DMS114 treated with DMSO at 0.1 percent for 48 hours (cell line): ENCODE measurements around the gene BICRA.
"Not testable (repeated sequence)": the region's sequence is repeated elsewhere in the genome, so short reads cannot be mapped to it uniquely, and the experiment has no call there.

ENCODE experiments used
- DNase-seq: peaks from one replicate; lab custom pipeline; 2025; ENCODE audit not compliant: unreplicated experiment; lab: John Stamatoyannopoulos, UW

BICRA gene

DNA sequence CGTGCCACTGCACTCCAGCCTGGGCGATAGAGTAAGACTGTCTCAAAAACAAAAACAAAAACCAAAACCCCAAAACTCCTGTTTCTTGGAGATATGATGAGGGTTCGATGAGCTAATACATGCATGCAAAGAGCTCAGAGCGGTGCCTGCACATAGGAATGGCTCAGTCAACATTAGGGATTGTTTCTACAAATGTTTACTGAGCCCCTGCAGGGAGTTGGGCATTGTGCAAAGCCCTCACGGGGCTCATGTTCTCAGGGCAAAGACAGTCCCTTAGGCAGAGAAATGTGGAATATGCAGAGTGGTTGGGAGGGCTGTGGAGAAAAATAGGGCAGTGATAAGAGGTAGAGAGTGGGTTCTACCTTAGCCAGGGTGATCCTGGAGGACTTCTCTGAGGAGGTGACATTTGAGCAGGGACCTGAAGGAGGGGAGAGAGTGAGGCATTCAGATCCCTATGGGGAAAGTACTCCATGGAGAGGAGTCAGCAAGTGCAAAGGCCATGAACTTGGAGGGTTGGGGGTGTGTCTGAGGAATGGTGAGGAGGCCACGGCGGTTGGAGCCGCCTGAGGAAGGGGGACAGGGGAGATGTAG is 102.8 kb downstream of the BICRA start:
- no peak for DNase-seq

DNA sequence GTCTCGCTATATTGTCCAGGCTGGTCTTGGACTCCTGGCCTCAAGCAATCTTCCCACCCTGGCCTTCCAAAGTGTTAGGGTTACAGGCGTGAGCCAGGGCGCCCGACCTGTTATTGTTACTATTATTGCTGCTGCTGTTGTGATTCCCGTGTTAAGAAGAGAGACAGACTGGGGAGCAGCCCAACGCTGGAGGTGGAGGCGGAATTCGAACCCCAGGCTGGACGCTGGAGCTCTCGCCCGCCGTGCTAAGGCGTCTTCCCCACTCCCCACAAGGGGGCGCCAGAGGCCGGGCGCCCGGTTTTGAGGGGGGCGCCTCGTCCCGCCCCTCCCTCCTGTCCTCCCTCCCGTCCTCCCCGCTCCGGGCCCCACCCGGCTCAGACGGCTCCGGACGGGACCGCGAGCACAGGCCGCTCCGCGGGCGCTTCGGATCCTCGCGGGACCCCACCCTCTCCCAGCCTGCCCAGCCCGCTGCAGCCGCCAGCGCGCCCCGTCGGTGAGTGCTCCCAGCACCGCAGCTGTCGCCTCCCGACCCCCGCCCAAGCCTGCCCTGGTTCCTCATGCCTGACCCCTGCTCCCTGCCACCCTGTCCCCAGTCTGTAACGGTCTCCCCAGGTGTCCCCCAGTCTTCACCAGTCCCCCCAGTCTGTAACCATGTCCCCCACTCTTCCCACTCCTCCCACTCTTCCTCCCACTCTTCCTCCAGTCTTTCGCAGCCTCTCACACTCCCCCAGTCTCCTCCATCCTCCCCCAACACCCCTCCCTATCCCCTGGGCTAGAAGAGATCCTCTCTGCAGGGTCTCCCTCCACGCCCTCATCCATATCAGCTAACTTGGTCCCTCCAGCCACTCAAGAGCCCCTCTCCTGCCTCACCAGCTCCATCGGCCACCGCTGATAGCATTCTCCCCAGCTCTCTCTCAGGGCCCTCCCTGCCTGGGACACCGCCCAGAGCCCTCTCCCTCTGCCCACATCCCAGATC is 104.4 kb downstream of the BICRA start, which contains the start of gene EHD2:
EHD2 (plus strand) TSS at position 377 of the 976 bp plus-strand sequence. CDS start 3,191 bp downstream, outside the sequence.
- DNase-seq = peak; percentile 20

DNA sequence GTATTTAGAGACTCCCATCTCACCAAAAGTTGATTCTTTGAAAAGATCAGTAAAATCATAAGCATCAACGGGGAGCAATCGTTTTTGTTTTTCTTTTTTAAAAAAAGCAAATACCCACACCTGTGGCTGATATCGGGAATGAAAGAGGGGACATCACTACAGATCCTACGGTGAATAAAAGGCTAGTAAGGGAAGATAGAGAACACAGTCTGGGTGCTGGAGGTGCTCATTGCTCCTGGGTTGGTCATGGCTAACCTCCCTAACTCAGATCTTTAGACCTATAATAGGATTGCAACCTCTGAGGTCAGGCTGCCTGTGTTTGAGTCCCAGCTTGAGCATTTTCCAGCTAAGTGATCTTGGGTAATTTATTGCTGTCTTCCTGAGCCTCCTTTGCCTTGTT is 105.4 kb downstream of the BICRA start:
- DNase-seq = no peak

DNA sequence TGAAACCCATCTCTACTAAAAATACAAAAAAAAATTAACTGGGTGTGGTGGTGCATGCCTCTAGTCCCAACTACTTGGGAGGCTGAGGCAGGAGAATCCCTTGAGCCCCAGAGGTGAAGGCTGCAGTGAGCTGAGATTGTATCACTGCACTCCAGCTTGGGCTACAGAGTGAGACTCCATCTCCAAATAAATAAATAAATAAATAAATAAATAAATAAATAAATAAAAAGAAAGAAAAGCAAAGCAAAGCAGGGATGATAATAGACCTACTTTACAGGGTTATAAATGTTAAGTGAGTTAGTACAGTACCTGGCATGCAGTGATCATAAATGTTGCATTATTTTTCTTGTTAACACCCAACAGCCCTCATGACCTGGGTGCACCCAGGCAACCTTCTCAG is 105.9 kb downstream of the BICRA start:
- not testable (repeated sequence) for DNase-seq

DNA sequence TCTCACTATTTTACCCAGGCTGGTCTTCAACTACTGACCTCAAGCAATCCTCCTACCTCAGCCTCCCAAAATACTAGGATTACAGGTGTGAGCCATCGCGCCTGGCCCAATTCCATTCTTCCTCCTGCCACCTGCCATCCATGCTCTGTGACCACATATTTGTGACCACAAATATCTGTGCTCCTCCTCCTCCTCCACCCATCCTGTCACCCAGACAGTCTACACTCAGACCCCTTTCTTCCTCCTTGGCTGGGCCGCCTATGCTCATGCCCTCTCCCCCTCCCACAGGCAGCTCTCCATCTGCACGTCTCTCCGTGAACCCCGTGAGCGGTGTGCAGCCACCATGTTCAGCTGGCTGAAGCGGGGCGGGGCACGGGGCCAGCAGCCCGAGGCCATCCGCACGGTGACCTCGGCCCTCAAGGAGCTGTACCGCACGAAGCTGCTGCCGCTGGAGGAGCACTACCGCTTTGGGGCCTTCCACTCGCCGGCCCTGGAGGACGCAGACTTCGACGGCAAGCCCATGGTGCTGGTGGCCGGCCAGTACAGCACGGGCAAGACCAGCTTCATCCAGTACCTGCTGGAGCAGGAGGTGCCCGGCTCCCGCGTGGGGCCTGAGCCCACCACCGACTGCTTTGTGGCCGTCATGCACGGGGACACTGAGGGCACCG is 107.5 kb downstream of the BICRA start:
- no peak for DNase-seq

DNA sequence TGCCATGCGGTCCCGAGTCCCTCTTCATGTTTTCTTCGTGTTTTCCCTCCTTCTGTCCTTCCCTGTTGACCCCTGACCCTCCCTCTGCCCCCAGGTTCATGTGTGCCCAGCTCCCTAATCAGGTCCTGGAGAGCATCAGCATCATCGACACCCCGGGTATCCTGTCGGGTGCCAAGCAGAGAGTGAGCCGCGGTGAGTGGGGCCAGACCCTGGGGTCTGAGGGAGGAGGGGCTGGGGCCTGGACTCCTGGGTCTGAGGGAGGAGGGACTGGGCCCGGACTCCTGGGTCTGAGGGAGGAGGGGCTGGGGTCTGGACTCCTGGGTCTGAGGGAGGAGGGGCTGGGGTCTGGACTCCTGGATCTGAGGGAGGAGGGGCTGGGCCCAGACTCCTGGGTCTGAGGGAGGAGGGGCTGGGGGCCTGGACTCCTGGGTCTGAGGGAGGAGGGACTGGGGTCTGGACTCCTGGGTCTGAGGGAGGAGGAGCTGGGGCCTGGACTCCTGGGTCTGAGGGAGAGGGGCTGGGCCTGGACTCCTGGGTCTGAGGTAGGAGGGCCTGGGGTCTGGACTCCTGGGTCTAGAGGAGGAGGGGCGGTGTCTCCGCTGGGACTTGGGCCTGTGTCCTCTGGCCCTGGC is 109.6 kb downstream of the BICRA start:
- not testable (repeated sequence) for DNase-seq

DNA sequence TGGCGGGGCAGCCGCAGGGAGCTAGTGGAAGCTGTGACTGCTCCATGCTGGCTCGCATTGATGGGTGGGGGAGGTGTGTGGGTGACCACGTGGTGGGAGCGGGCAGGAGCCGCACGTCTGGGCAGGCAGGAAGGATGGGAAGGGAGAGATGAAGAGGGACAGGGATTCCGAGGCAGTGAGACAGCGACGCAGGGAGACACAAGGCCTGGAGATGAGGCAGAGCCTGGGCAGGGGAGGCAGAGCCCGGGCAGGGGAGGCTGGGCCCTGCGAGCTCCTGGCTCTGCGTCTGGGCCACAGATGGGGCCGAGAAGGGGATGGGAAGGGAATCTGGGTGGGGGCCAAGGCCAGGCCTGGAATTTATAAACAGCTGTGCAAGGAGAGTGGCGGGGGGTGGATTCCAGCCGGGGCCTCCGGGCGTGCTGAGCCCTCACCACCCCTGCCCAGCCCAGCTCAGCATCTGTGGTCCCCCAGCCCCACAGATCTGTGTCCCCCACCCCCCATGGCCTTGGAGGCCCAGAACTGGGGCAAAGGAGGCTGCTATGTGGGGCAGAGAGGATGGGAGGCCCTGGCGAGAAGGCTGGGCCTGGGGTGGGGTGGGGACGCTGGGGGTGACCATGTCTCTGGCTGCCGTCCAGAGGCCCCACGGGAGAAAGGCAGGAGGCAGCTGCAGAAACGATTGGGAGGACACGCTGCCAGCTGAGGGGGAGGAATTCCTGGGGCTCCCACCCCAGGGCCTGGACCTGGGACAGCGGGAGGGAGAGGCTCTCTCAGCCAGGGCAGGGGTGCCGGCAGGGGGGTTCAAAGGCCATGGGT is 110.3 kb downstream of the BICRA start:
- no peak for DNase-seq

DNA sequence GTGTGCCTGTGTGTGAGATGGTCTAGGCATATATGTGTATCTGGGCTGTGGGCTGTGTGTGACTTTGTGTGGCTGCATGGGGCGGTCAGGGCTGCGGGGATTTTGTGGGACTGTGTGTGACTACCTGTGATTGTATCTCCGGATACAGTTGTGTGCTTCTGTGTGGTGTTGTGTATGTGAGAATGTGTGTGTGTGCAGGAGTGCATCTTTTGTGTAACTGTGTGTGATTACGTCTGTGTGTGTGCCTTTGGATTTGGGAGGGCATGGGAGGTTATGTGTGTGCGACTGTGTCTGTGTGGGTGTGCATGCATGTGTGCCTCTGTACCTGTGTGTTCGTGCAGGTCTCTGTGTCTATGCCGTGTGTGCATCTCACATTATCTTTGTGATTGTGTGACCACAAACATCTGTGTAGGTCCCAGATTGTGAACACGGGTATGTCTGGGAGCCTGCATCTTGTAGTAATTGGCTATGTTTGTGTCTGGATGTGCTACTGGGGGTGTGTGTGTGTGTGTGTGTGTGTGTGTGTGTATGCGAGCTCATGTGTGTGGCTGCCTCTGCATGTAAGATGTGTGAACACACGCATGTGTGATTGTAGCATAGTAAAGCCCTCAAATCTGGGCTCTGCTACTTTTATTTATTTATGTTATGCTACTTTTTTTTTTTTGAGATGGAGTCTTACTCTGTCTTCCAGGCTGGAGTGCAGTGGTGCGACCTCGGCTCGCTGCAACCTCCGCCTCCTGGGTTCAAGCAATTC is 111.9 kb downstream of the BICRA start:
- DNase-seq = no peak

DNA sequence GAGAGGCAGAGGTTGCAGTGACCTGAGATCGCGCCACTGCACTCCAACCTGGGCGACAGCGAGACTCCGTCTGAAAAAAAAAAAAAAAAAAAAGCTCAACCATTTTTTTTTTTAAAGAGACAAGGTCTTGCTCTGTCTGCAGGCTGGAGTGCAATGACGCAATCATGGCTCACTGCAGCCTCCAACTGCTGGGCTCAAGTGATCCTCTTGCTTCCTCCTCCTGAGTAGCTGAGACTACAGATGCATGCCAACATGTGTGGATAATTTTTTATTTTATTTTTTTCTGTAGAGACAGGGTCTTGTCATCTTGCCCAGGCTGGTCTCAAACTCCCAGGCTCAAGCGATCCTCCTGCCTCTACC is 114.6 kb downstream of the BICRA start:
- DNase-seq = no peak

DNA sequence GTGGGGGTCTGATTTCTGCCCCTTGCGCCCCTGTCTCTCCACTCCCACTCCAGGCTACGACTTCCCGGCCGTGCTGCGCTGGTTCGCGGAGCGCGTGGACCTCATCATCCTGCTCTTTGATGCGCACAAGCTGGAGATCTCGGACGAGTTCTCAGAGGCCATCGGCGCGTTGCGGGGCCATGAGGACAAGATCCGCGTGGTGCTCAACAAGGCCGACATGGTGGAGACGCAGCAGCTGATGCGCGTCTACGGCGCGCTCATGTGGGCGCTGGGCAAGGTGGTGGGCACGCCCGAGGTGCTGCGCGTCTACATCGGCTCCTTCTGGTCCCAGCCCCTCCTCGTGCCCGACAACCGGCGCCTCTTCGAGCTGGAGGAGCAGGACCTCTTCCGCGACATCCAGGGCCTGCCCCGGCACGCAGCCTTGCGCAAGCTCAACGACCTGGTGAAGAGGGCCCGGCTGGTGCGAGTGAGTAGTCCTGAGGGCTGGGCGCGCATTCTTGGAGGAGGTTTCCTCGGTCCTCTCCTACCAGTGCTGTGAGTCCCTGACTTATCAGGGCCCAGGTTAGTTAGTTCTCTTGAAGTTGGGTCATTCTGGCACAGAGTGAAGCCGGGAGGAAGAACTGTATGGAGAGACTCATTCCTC is 116.9 kb downstream of the BICRA start:
- no peak for DNase-seq

DNA sequence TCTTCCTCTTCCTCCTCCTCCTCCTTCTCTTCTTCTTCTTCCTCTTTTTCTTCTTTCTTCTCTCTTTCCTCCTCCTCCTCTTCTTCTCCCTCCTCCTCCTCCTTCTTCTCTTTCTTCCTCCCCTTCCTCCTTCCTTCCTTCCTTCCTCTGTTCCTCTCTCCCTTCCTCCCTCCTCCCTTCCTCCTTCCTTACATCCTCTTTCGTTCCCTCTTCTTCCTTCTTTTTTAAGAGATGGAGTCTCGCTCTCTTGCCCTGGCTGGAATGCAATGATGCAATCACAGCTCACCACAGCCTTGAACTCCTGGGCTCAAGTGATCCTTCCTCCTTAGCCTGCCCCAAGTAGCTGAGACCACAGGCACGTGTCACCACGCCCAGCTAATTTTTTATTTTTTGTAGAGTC is 117.5 kb downstream of the BICRA start:
- DNase-seq = no peak

DNA sequence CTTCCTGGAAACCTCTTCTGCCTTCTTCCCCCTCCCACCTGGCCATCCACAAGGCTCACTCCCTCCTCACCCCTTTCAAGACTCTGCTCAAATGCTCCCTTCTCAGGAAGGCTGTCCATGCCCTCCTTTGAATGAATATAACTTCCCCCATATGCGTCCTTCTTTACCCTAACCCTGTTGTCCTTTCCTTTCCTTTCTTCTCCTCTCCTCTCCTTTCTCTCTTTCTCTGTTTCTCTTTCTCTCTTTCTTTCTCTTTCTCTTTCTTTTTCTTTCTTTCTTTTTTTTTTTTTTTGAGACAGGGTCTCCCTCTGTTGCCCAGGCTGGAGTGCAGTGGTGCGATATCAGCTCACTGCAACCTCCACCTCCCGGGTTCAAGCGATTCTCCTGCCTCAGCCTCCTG is 119.4 kb downstream of the BICRA start:
- not testable (repeated sequence) for DNase-seq

DNA sequence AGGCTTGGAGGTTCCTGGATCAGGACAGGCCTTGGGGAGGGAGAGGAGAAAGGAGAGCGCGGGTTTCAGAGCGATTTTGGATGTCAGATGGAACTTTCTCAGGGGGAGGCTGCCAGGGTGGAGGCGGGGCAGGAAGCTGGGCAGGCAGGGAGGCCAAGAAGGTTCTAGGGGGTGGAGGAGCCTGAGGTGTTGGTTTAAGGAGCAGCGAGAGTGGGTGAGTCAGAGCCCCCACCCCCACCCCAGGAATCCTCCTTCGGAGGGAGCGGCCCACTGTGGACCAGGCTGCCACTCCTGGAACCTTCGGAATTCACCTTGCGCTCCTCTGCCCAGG is 120.5 kb downstream of the BICRA start:
- no peak for DNase-seq

DNA sequence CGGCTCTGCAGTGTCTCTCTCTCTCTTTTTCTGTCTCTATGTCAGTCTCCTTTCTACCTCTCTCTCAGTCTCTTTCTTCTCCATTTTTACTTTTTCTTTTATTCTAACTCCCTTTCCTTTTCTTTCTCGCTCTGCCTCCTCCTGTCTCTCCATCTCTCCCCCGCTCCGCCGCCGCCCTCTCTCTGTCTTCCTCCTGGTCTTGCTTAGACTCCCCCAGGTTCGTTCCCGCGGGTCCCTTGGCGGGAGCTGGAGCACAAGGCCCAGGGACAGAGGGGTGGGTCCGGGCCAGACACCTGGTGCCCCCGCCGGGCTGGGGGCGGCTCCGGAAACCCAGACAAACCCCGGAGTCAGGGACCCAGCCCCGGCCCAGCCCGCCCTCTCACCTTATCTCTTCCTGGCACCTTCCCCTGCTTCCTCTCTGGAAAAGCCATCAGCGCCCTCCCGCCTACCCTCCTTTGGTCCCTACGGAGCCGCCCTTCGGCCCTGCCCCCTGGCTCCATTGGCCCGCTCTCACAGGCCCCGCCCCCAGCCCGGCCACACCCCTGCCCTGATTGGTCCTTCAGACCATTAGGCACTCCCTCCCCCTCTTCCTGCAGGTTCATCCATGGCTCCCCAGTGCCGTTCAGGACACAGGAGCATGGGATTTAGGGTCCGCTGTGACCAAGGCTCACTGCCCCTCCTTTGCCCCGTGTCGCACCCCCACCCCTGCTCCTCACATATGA is 121.0 kb downstream of the BICRA start:
- DNase-seq = no peak

DNA sequence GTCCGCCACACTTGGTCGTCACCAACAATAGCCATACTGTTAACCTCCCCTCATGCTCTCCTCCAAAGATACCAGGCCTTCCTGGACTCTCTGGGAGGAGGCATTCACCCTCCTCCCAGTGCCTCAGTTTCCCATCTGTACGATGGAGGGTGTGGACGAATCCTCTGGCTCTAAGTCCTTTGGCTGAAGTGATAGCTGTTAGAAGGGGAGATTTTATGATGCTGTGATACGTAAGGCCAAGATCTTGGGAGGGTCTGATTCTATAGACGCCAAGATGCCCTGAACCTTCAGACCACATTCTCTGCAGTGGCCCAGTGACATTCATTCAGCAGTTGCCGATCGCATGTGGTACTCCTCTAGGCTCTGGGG is 121.6 kb downstream of the BICRA start:
- DNase-seq = no peak

DNA sequence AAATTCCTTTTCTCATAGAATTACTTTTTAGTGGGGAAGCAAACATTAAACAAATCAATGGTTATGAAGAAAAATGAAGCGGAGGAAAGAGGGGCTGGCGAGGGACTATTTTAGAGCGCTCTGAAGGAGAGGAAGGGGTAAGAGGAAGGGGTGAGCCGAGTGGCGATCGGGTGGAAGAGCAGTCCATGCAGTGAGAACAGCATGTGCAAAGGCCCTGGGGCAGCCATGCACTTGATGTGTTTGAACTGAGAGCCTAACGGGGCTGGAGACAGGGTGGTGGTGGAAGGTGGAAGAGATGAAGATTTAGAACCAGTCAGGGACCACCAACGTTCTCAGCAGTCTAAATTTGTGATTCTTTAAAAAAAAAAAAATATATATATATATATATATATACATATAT is 122.0 kb downstream of the BICRA start:
- no peak for DNase-seq

DNA sequence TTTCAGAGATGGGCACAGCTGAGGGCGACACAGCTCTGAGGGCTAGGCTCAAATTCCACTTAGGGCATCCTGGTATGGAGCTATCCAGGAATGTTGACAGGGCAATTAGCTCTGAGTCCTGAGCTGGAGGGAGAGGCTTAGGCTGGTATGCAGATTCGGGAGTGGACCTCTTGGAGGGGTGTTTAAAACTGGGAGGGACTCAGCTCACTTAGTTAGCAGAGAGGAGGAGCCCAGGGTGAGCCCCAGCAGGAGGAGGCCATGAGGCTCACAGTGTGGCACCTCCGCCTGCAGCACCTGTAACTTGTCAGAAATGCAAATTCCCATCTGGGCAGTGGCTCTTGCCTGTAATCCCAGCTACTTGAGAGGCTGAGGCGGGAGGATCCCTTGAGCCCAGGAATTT is 126.2 kb downstream of the BICRA start:
- DNase-seq = no peak

DNA sequence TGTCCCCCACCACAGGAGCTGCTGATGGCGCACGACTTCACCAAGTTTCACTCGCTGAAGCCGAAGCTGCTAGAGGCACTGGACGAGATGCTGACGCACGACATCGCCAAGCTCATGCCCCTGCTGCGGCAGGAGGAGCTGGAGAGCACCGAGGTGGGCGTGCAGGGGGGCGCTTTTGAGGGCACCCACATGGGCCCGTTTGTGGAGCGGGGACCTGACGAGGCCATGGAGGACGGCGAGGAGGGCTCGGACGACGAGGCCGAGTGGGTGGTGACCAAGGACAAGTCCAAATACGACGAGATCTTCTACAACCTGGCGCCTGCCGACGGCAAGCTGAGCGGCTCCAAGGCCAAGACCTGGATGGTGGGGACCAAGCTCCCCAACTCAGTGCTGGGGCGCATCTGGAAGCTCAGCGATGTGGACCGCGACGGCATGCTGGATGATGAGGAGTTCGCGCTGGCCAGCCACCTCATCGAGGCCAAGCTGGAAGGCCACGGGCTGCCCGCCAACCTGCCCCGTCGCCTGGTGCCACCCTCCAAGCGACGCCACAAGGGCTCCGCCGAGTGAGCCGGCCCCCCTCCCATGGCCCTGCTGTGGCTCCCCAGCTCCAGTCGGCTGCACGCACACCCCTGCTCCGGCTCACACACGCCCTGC is 132.1 kb downstream of the BICRA start:
- DNase-seq = no peak
